Fibroblast of pulmonary artery (primary cell): Measurements from ENCODE around the gene ICA1.
"Not testable (repeated sequence)": the region's sequence is repeated elsewhere in the genome, so short reads cannot be mapped to it uniquely, and the experiment has no call there.

ENCODE experiments used
- DNase-seq: peaks from one replicate; pipeline ENCODE4 v3.0.0-alpha.2; 2010; ENCODE audit warnings: low read depth
- H3K4me3 ChIP-seq: replicated peaks from 2 replicates; pipeline ENCODE4 v1.5.1; 2011; ENCODE audit warnings: low read depth, mild to moderate bottlenecking, control low read depth, low read length, moderate library complexity
- CTCF ChIP-seq: IDR thresholded peaks from 2 replicates; pipeline ENCODE4 v1.5.1; 2011; ENCODE audit warnings: mild to moderate bottlenecking, control low read depth, low read length, inconsistent platforms; ENCODE audit errors: missing control alignments

Gene ICA1

DNA sequence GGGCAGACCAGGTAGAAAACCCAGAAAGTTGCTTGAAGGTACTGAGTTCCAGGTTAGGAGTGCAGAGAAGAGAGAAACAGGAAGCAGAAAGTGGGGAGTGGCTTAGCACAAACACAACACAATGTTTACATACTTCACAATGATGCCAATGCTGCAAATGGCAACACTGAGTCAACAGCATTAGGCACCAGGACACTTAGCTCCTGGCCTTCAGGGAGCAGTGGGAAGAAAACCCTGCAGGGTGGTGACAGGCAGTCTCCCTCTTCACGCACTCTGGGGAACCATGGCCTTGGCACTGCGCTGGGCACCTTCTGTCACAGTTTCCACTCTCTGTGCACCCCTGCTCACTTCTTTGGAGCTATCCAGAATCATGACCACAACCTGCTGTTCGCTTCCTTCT, 7.3 kb downstream of the ICA1 start:
- TF ChIP-seq CTCF: no peak
- H3K4me3 ChIP-seq: no peak overlapping the region
- DNase-seq: no peak

DNA sequence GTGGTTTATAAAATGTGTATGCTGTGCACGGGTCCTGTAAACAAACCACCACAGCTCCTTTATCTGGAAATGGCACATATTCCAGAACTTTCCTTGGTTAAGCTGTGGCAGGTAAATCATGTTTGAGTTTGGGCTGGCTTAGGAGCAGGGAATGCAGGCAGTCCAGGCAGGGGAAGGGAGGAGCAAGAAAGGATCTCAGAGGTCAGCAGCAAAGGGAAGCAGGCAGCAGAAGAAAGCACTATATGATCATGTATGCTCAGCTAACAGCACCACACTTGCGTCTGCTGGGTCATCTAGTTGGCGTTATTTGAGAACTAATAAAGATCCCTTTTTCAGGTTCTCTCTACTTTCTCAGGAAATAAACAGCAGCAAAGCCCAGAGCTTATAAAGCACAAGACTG, 7.8 kb downstream of the ICA1 start:
- no peak for TF ChIP-seq CTCF
- H3K4me3 ChIP-seq: no peak overlapping the region
- DNase-seq: no peak

DNA sequence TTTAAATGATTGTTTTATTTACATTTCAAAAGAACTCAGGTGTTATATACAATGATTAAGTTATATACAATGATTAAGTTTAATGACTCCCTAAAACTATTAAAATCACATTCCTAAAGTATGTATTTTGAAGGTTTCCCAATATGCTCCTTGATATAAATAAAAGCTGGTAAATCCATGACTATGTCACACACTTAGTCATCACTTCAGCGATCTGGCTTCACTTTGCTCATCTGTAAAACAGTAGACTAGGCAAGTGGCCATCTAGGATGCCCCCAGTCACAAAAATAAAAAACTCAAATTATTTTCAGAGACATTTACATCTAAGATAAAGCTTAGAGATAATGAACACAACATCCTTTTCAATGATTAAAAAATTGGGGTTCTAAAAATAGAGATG, 10.8 kb downstream of the ICA1 start:
- H3K4me3 ChIP-seq: no peak overlapping the region
- no peak for DNase-seq
- TF ChIP-seq CTCF: no peak

GRCh38 chr7:8250547-8250946, 11.4 kb downstream of the ICA1 start:
- no peak for TF ChIP-seq CTCF
- H3K4me3 ChIP-seq: no peak overlapping the region
- DNase-seq: no peak

DNA sequence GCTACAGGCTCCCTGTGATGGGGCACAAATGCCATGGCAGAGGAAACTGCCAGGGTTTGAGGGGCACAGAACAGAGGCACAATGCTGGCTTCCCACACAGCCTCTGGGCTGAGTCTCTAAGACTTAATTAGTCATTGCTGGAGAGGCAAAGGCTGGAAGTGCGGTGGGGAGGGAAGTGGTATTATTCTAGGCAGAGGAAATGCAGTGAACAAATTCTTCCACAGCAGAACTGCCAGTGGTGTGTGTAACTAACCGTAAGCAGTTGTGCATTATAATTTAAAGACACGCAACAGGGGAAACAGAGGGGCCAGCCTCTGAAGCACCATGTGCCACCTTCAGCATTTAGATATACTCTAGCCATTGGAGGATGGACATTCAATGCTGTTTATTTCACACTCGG, 12.8 kb downstream of the ICA1 start:
- H3K4me3 ChIP-seq: no peak overlapping the region
- no peak for TF ChIP-seq CTCF
- no peak for DNase-seq

GRCh38 chr7:8246020-8246419, 15.9 kb downstream of the ICA1 start:
- no peak overlapping the region for H3K4me3 ChIP-seq
- no peak for DNase-seq
- TF ChIP-seq CTCF: no peak

DNA sequence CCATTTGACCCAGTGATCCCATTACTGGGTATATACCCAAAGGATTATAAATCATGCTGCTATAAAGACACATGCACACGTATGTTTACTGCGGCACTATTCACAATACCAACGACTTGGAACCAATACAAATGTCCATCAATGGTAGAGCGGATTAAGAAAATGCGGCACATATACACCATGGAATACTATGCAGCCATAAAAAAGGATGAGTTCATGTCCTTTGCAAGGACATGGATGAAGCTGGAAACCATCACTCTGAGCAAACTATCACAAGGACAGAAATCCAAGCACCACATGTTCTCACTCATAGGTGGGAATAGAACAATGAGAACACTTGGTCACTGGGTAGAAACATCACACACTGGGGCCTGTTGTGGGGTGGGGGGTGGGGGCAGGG, 16.9 kb downstream of the ICA1 start:
- not testable (repeated sequence) for H3K4me3 ChIP-seq, DNase-seq

DNA sequence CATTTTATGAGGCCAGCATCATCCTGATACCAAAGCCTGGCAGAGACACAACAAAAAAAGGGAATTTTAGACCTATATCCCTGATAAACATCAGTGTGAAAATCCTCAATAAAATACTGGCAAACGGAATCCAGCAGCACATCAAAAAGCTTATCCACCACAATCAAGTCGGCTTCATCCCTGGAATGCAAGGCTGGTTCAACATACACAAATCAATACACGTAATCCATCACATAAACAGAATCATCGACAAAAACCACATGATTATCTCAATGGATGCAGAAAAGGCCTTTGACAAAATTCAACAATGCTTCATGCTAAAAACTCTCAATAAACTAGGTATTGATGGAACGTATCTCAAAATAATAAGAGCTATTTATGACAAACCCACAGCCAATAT, 18.9 kb downstream of the ICA1 start:
- DNase-seq, H3K4me3 ChIP-seq: not testable (repeated sequence)

GRCh38 chr7:8239702-8240362, 22.1 kb downstream of the ICA1 start:
- DNase-seq, H3K4me3 ChIP-seq: not testable (repeated sequence)
